SK-N-SH (cell line): ENCODE measurements around the gene ETV3. TPM values are rescaled to one million over a fixed set of nuclear protein-coding genes. Genes with fewer than 3 reads are reported as not detected.

ENCODE experiments used
- CTCF ChIA-PET: fragments of 300-600, 350-600 bp; formaldehyde crosslinking; extraction: SDS; loops from one replicate; lab custom pipeline; 2021; lab: Yijun Ruan, JAX
- POLR2A ChIA-PET: fragments of 350-600 bp; sonication (Branson Sonifier 250); formaldehyde crosslinking; extraction: SDS; loops from one replicate; lab custom pipeline; 2020; ENCODE audit warnings: antibody characterized with exemption, inconsistent platforms; lab: Yijun Ruan, JAX
- DNase-seq: peaks from one replicate; pipeline ENCODE4 v3.0.0; 2012
- H2AFZ ChIP-seq: fragments of 200-600 bp; sonication (generic); 2 replicates; pipeline ENCODE4 v1.8.1; 2016; ENCODE audit warnings: antibody characterized with exemption, mild to moderate bottlenecking, low read depth
- H3F3A ChIP-seq: fragments of 200-600 bp; sonication (generic); replicated peaks from 2 replicates; pipeline ENCODE3; 2016; ENCODE audit warnings: antibody characterized with exemption, mild to moderate bottlenecking; ENCODE audit not compliant: insufficient read depth
- H3K27ac ChIP-seq, 2 experiments: fragments of 200-500 bp in 1 of 2; fragments of 200-600 bp in 1 of 2; sonication (Bioruptor generic) in 1 of 2; sonication (generic), shearing (Covaris generic) in 1 of 2; 2 replicates each; pipeline versions ENCODE4 v1.5.1 to v1.6.1; 2014 to 2016; ENCODE audit warnings: low read depth in 2 of 2, inconsistent platforms in 1 of 2, low read length in 1 of 2, mild to moderate bottlenecking in 1 of 2, mixed read lengths in 1 of 2
- H3K27me3 ChIP-seq: fragments of 200-600 bp; sonication (generic), shearing (Covaris generic); 2 replicates; pipeline ENCODE4 v1.6.1; 2016; ENCODE audit warnings: mixed run types; ENCODE audit not compliant: insufficient read depth
- H3K36me3 ChIP-seq, 2 experiments: fragments of 200-500 bp in 1 of 2; fragments of 200-600 bp in 1 of 2; sonication (Bioruptor generic) in 1 of 2; sonication (generic) in 1 of 2; replicated peaks in 1 of 2; 2 replicates each; pipeline versions ENCODE3 to v1.5.1; 2014 to 2016; ENCODE audit warnings: low read length in 1 of 2, mild to moderate bottlenecking in 1 of 2; ENCODE audit not compliant: insufficient read depth in 2 of 2, control insufficient read depth in 1 of 2
- H3K4me1 ChIP-seq, 2 experiments: fragments of 200-500 bp in 1 of 2; fragments of 200-600 bp in 1 of 2; sonication (Bioruptor generic) in 1 of 2; sonication (generic), shearing (Covaris generic) in 1 of 2; 2 replicates each; pipeline versions ENCODE4 v1.5.1 to v1.6.1; 2014 to 2016; ENCODE audit warnings: low read depth in 1 of 2, low read length in 1 of 2, mixed run types in 1 of 2; ENCODE audit not compliant: insufficient read depth in 2 of 2, control insufficient read depth in 1 of 2
- H3K4me2 ChIP-seq: fragments of 200-600 bp; sonication (generic), shearing (Covaris generic); 2 replicates; pipeline ENCODE4 v1.6.1; 2017; ENCODE audit warnings: mixed run types
- H3K4me3 ChIP-seq, 2 experiments: fragments of 200-500 bp in 1 of 2; fragments of 200-600 bp in 1 of 2; sonication (Bioruptor generic) in 1 of 2; sonication (generic), shearing (Covaris generic) in 1 of 2; 2 replicates each; pipeline versions ENCODE4 v1.5.1 to v1.8.1; 2014 to 2016; ENCODE audit warnings: low read depth in 2 of 2, inconsistent platforms in 1 of 2, low read length in 1 of 2, mild to moderate bottlenecking in 1 of 2, mixed read lengths in 1 of 2, moderate library complexity in 1 of 2
- H3K79me2 ChIP-seq: fragments of 200-600 bp; sonication (generic); 2 replicates; pipeline ENCODE4 v1.8.1; 2017; ENCODE audit warnings: mild to moderate bottlenecking; ENCODE audit not compliant: insufficient read depth
- H3K9ac ChIP-seq: fragments of 200-600 bp; sonication (generic); 2 replicates; pipeline ENCODE4 v1.6.1; 2017; ENCODE audit warnings: mixed run types
- H3K9me2 ChIP-seq: fragments of 200-600 bp; sonication (generic); 2 replicates; pipeline ENCODE4 v1.6.1; 2017; ENCODE audit warnings: mixed run types
- H3K9me3 ChIP-seq: fragments of 200-600 bp; sonication (generic); 2 replicates; pipeline ENCODE4 v1.6.1; 2017; ENCODE audit warnings: mixed run types, mild to moderate bottlenecking, moderate library complexity
- H4K20me1 ChIP-seq: fragments of 200-600 bp; sonication (generic); 2 replicates; pipeline ENCODE4 v1.6.1; 2017; ENCODE audit warnings: mild to moderate bottlenecking, mixed run types; ENCODE audit not compliant: insufficient read depth
- CHD2 ChIP-seq: fragments of 150-350 bp; IDR thresholded peaks from 2 replicates; pipeline ENCODE4 v1.6.1; 2018; ENCODE audit warnings: low read length; ENCODE audit not compliant: partially characterized antibody
- ELF1 ChIP-seq: IDR thresholded peaks from 2 replicates; pipeline ENCODE4 v1.4.0; 2012
- EZH2phosphoT487 ChIP-seq: fragments of 200-600 bp; sonication (generic); IDR thresholded peaks from 2 replicates; pipeline ENCODE4 v1.6.1; 2017; ENCODE audit warnings: low read depth, mixed run types, mild to moderate bottlenecking, antibody characterized with exemption, moderate library complexity, borderline replicate concordance
- FOSL2 ChIP-seq: IDR thresholded peaks from 2 replicates; pipeline ENCODE4 v1.4.0; 2012; ENCODE audit warnings: low read depth, mild to moderate bottlenecking, moderate library complexity, borderline replicate concordance
- FOXM1 ChIP-seq: IDR thresholded peaks from 2 replicates; pipeline ENCODE4 v1.4.0; 2012; ENCODE audit warnings: low read depth, mild to moderate bottlenecking
- JUND ChIP-seq: IDR thresholded peaks from 2 replicates; pipeline ENCODE4 v1.4.0; 2012
- MEF2A ChIP-seq: IDR thresholded peaks from 2 replicates; pipeline ENCODE4 v1.4.0; 2012; ENCODE audit warnings: low read depth, borderline replicate concordance
- NFIC ChIP-seq: IDR thresholded peaks from 2 replicates; pipeline ENCODE4 v1.4.0; 2012; ENCODE audit warnings: borderline replicate concordance
- POLR2AphosphoS5 ChIP-seq: IDR thresholded peaks from 2 replicates; pipeline ENCODE4 v1.6.1; 2012; ENCODE audit warnings: low read depth, low read length
- RAD21 ChIP-seq: IDR thresholded peaks from 2 replicates; pipeline ENCODE4 v1.6.1; 2012; ENCODE audit warnings: mild to moderate bottlenecking, low read length
- RFX5 ChIP-seq: IDR thresholded peaks from 2 replicates; pipeline ENCODE4 v1.6.1; 2012; ENCODE audit warnings: mild to moderate bottlenecking, improper control_type of control experiment, low read length
- SIN3A ChIP-seq: IDR thresholded peaks from 2 replicates; pipeline ENCODE4 v1.6.1; 2012; ENCODE audit warnings: low read depth, mild to moderate bottlenecking, low read length, moderate library complexity, borderline replicate concordance
- SMC3 ChIP-seq: IDR thresholded peaks from 2 replicates; pipeline ENCODE4 v1.6.1; 2012; ENCODE audit warnings: low read depth, low read length, improper control_type of control experiment
- TAF1 ChIP-seq: IDR thresholded peaks from 2 replicates; pipeline ENCODE4 v1.6.1; 2012; ENCODE audit warnings: low read depth, mild to moderate bottlenecking, low read length, moderate library complexity, borderline replicate concordance
- TCF12 ChIP-seq: IDR thresholded peaks from 2 replicates; pipeline ENCODE4 v1.4.0; 2012
- YY1 ChIP-seq: IDR thresholded peaks from 2 replicates; pipeline ENCODE4 v1.4.0; 2012; ENCODE audit warnings: low read depth, mild to moderate bottlenecking
- WGBS: methylation state at CpG from one replicate; pipeline ENCODE4 v1.1.6; 2017; ENCODE audit warnings: low lambda C conversion rate; 5-methylcytosine and 5-hydroxymethylcytosine counted together
- polyA plus RNA-seq, 3 experiments: library from polyadenylated mRNA; depleted of rRNA; stranded (reverse); fragments of >200 nt; gene quantifications; 2 replicates each; pipeline ENCODE4 v1.2.3, GENCODE V29; 2012
- TF ChIP-seq, protein P1 (sequence below): fragments of 150-350 bp; IDR thresholded peaks from 2 replicates; pipeline ENCODE4 v1.6.1; 2017; ENCODE audit warnings: antibody characterized with exemption, low read length, low read depth, borderline replicate concordance
- TF ChIP-seq, protein P2 (sequence below): IDR thresholded peaks from 2 replicates; pipeline ENCODE4 v1.4.0; 2012; ENCODE audit warnings: low read depth, borderline replicate concordance
- TF ChIP-seq, protein P3 (sequence below): fragments of 150-350 bp; IDR thresholded peaks from 2 replicates; pipeline ENCODE4 v1.6.1; 2016; ENCODE audit warnings: mild to moderate bottlenecking, low read depth, low read length
- TF ChIP-seq, protein P4 (sequence below): IDR thresholded peaks from 2 replicates; pipeline ENCODE4 v1.6.1; 2012; ENCODE audit warnings: mild to moderate bottlenecking, low read depth, low read length, moderate library complexity

Gene ETV3
- polyA plus RNA-seq, 1 of the 3 experiments (the other 2 are of a cell fraction), result 5.4 TPM

DNA sequence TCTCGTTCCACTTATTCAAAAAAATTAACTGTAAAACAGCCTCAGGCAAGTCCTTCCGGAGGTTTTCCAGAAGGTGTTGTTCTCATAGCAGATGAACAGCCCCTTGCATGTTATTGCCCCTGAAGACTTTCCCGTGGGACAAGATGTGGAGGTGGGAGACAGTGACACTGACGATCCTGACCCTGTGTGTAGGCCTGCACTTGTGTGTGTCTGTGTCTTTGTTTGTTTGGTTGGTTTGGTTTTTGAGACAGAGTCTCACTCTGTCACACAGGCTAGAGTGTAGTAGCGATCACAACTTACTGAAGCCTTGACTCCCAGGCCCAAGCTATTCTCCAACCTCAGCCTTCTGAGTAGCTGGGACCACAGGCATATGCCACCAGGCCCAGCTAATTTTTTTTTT is 51.2 kb downstream of the ETV3 start:
- H3K9me3 ChIP-seq, result no peaks in the 10 kb centered on the region
- H4K20me1 ChIP-seq, result no peaks in the 10 kb centered on the region
- no peak overlapping the region for H3K27ac ChIP-seq
- 71% methylated on average over 5 of the region's 5 CpGs for WGBS
- H3K27me3 ChIP-seq, result no peaks in the 10 kb centered on the region
- CTCF ChIA-PET, result interaction anchor here (1.3 to 13.6 kb wide), 3 partner anchors 28 to 77 kb away, joined by 3 to 586 read pairs (median 4); no protein-coding TSS in a partner anchor
- H3K79me2 ChIP-seq, result no peaks in the 10 kb centered on the region
- no peaks in the 10 kb centered on the region for H3F3A ChIP-seq
- DNase-seq, result no peak
- no peak overlapping the region for H3K4me3 ChIP-seq
- POLR2A ChIA-PET, result no interaction called here
- H3K4me2 ChIP-seq, result no peak overlapping the region
- no peak for TF ChIP-seq EZH2phosphoT487
- TF ChIP-seq, protein P1, sequence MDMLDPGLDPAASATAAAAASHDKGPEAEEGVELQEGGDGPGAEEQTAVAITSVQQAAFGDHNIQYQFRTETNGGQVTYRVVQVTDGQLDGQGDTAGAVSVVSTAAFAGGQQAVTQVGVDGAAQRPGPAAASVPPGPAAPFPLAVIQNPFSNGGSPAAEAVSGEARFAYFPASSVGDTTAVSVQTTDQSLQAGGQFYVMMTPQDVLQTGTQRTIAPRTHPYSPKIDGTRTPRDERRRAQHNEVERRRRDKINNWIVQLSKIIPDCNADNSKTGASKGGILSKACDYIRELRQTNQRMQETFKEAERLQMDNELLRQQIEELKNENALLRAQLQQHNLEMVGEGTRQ, result no peak
- TF ChIP-seq, protein P2, sequence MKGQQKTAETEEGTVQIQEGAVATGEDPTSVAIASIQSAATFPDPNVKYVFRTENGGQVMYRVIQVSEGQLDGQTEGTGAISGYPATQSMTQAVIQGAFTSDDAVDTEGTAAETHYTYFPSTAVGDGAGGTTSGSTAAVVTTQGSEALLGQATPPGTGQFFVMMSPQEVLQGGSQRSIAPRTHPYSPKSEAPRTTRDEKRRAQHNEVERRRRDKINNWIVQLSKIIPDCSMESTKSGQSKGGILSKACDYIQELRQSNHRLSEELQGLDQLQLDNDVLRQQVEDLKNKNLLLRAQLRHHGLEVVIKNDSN, result no peak
- no peak for TF ChIP-seq YY1
- TF ChIP-seq POLR2AphosphoS5, result no peak
- no peak for TF ChIP-seq ELF1
- TF ChIP-seq FOSL2, result no peak
- TF ChIP-seq SMC3, result no peak
- TF ChIP-seq CHD2, result no peak
- no peak for TF ChIP-seq RFX5
- no peak for TF ChIP-seq NFIC
- no peak for TF ChIP-seq TAF1
- TF ChIP-seq, protein P3, sequence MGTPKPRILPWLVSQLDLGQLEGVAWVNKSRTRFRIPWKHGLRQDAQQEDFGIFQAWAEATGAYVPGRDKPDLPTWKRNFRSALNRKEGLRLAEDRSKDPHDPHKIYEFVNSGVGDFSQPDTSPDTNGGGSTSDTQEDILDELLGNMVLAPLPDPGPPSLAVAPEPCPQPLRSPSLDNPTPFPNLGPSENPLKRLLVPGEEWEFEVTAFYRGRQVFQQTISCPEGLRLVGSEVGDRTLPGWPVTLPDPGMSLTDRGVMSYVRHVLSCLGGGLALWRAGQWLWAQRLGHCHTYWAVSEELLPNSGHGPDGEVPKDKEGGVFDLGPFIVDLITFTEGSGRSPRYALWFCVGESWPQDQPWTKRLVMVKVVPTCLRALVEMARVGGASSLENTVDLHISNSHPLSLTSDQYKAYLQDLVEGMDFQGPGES, result no peak
- TF ChIP-seq, protein P4, sequence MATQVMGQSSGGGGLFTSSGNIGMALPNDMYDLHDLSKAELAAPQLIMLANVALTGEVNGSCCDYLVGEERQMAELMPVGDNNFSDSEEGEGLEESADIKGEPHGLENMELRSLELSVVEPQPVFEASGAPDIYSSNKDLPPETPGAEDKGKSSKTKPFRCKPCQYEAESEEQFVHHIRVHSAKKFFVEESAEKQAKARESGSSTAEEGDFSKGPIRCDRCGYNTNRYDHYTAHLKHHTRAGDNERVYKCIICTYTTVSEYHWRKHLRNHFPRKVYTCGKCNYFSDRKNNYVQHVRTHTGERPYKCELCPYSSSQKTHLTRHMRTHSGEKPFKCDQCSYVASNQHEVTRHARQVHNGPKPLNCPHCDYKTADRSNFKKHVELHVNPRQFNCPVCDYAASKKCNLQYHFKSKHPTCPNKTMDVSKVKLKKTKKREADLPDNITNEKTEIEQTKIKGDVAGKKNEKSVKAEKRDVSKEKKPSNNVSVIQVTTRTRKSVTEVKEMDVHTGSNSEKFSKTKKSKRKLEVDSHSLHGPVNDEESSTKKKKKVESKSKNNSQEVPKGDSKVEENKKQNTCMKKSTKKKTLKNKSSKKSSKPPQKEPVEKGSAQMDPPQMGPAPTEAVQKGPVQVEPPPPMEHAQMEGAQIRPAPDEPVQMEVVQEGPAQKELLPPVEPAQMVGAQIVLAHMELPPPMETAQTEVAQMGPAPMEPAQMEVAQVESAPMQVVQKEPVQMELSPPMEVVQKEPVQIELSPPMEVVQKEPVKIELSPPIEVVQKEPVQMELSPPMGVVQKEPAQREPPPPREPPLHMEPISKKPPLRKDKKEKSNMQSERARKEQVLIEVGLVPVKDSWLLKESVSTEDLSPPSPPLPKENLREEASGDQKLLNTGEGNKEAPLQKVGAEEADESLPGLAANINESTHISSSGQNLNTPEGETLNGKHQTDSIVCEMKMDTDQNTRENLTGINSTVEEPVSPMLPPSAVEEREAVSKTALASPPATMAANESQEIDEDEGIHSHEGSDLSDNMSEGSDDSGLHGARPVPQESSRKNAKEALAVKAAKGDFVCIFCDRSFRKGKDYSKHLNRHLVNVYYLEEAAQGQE, result no peak
- TF ChIP-seq JUND, result no peak
- no peak for TF ChIP-seq MEF2A
- no peak for TF ChIP-seq SIN3A
- TF ChIP-seq TCF12, result no peak
- TF ChIP-seq FOXM1, result no peak
- TF ChIP-seq RAD21, result no peak
- H3K36me3 ChIP-seq, result no peaks in the 10 kb centered on the region
- H2AFZ ChIP-seq, result no peak overlapping the region
- H3K9ac ChIP-seq, result no peak overlapping the region
- no peaks in the 10 kb centered on the region for H3K9me2 ChIP-seq
- H3K4me1 ChIP-seq, result peaks cover 6 to 7% of the 10 kb centered on the region in 2 experiments; a peak in 2 of 4 replicates
